Activated CD4-positive, alpha-beta memory T cell treated with anti-CD3 and anti-CD28 coated beads, Interleukin-2, amount 10 ng/mL, durations not matched to agents 7 days and 5 days (primary cell): ENCODE data around the gene LMBR1L. TPM values are rescaled to one million over a fixed set of nuclear protein-coding genes. Genes with fewer than 3 reads are reported as not detected.

Experiments used
- CTCF ChIA-PET: fragments of 350-600 bp; sonication (Branson Sonifier 250); formaldehyde crosslinking; loops from one replicate; lab custom pipeline; 2021; ENCODE audit warnings: antibody characterized with exemption, inconsistent platforms; lab: Charles Lee
- POLR2A ChIA-PET: fragments of 350-600 bp; sonication (Branson Sonifier 250); formaldehyde crosslinking; loops from one replicate; lab custom pipeline; 2021; ENCODE audit warnings: antibody characterized with exemption; lab: Charles Lee
- DNase-seq: peaks from one replicate; pipeline ENCODE4 v3.0.0-alpha.2; 2020
- H3K27ac Mint-ChIP-seq: one replicate; pipeline ENCODE4 v1.8.0; 2021; ENCODE audit warnings: mild to moderate bottlenecking, mixed read lengths
- H3K27me3 Mint-ChIP-seq: one replicate; pipeline ENCODE4 v1.8.0; 2021; ENCODE audit warnings: mixed read lengths
- H3K36me3 Mint-ChIP-seq: one replicate; pipeline ENCODE4 v1.8.0; 2021; ENCODE audit warnings: low read depth, mixed read lengths
- H3K4me1 Mint-ChIP-seq: one replicate; pipeline ENCODE4 v1.8.0; 2021; ENCODE audit warnings: mixed read lengths
- H3K4me3 Mint-ChIP-seq: one replicate; pipeline ENCODE4 v1.8.0; 2021; ENCODE audit warnings: mild to moderate bottlenecking, mixed read lengths
- H3K9me3 Mint-ChIP-seq: one replicate; pipeline ENCODE4 v1.8.0; 2021; ENCODE audit warnings: mixed read lengths
- total RNA-seq, 2 experiments: library from RNA; stranded (reverse); gene quantifications; one replicate each; pipeline ENCODE4 v1.2.3, GENCODE V29; 2021

LMBR1L gene
- total RNA-seq, 2 experiments from 2014 or later = 82.8 to 85.3 TPM

GRCh38 chr12:49059045-49059298 is 51.7 kb downstream of the LMBR1L start:
- peaks cover 56% of the 10 kb centered on the region for H3K4me1 Mint-ChIP-seq
- peak overlapping the region; percentile 95 for H3K4me3 Mint-ChIP-seq
- H3K36me3 Mint-ChIP-seq = peaks cover 41% of the 10 kb centered on the region
- no peak for DNase-seq
- H3K27ac Mint-ChIP-seq = peak overlapping the region; percentile 87
- POLR2A ChIA-PET = interaction anchor here (1.2 to 4.2 kb wide), 6 partner anchors 10 to 206 kb away, joined by 3 to 38 read pairs (median 10); partner anchors contain the start of genes PRKAG1, RHEBL1, TUBA1A and TUBA1B
- H3K27me3 Mint-ChIP-seq = no peaks in the 10 kb centered on the region
- CTCF ChIA-PET = interaction anchor here (0.6 to 2.8 kb wide), 10 partner anchors 11 to 287 kb away, joined by 3 to 10 read pairs (median 4); partner anchors contain the start of genes LMBR1L and RHEBL1
- H3K9me3 Mint-ChIP-seq = no peaks in the 10 kb centered on the region

GRCh38 chr12:49058366-49059044 is 52.1 kb downstream of the LMBR1L start:
- Mint-ChIP-seq H3K4me3 (peak overlapping the region; percentile 95), H3K9me3 (no peaks in the 10 kb centered on the region), H3K27me3 (no peaks in the 10 kb centered on the region), H3K4me1 (peaks cover 52% of the 10 kb centered on the region), H3K36me3 (peaks cover 43% of the 10 kb centered on the region), H3K27ac (peak overlapping the region; percentile 87)
- CTCF ChIA-PET = interaction anchor here (0.6 to 2.8 kb wide), 11 partner anchors 10 to 288 kb away, joined by 3 to 10 read pairs (median 4); partner anchors contain the start of genes LMBR1L and RHEBL1
- DNase-seq = no peak
- POLR2A ChIA-PET = interaction anchor here (0.8 to 4.2 kb wide), 9 partner anchors 8 to 207 kb away, joined by 3 to 38 read pairs (median 5); partner anchors contain the start of genes PRKAG1, RHEBL1, TUBA1A and TUBA1B

GRCh38 chr12:49057888-49058287 is 52.8 kb downstream of the LMBR1L start:
- H3K4me3 Mint-ChIP-seq = peak overlapping the region; percentile 95
- POLR2A ChIA-PET = interaction anchor here (0.8 to 4.2 kb wide), 10 partner anchors 9 to 208 kb away, joined by 3 to 38 read pairs (median 3); partner anchors contain the start of genes ARF3, PRKAG1, RHEBL1 and TUBA1B
- peaks cover 49% of the 10 kb centered on the region for H3K36me3 Mint-ChIP-seq
- peaks cover 52% of the 10 kb centered on the region for H3K4me1 Mint-ChIP-seq
- no peaks in the 10 kb centered on the region for H3K9me3 Mint-ChIP-seq
- H3K27me3 Mint-ChIP-seq = no peaks in the 10 kb centered on the region
- CTCF ChIA-PET = interaction anchor here (1.1 to 2.8 kb wide), 7 partner anchors 10 to 77 kb away, joined by 3 to 10 read pairs (median 4); partner anchors contain the start of gene RHEBL1
- no peak for DNase-seq
- H3K27ac Mint-ChIP-seq = peak overlapping the region; percentile 65

- CTCF ChIA-PET = interaction anchor here (0.6 to 1.1 kb wide), 5 partner anchors 12 to 38 kb away, joined by 3 to 5 read pairs (median 5); partner anchors contain the start of genes DHH and RHEBL1
- peak overlapping the region; percentile 95 for H3K4me3 Mint-ChIP-seq
- POLR2A ChIA-PET = interaction anchor here (0.6 to 2.3 kb wide), 6 partner anchors 14 to 311 kb away, joined by 3 to 9 read pairs (median 4); partner anchors contain the start of genes PRKAG1, RHEBL1, SPATS2 and TUBA1B
- peak; percentile 64 for DNase-seq
- H3K9me3 Mint-ChIP-seq = no peaks in the 10 kb centered on the region
- H3K27ac Mint-ChIP-seq = peak overlapping the region; percentile 54
- H3K27me3 Mint-ChIP-seq = no peaks in the 10 kb centered on the region
- H3K4me1 Mint-ChIP-seq = peaks cover 47% of the 10 kb centered on the region
- peaks cover 65% of the 10 kb centered on the region for H3K36me3 Mint-ChIP-seq
Observed at GRCh38 chr12:49055978-49056754, 54.5 kb downstream of the LMBR1L start.

DNA sequence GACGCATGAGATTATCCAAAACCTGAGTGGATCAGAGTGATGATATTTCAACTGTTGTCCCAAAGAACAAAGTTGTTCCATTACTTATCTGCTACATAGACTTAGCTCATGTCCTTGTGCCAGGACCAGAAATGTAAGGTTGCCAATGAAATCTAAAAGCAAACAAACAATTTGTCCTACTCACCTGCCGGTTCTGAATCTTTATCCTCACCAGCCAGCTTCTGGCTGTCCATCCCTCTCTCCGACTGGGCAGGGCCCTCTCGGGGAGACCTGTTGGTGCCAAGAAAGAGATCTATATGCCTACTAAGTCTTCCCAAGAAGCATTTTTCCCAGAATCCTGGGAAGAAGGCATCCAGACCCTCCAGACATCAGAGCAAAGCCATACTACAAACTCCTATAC is 55.6 kb downstream of the LMBR1L start:
- POLR2A ChIA-PET = interaction anchor here (1.3 to 2.3 kb wide), 2 partner anchors 15 to 76 kb away, joined by 4 to 9 read pairs; partner anchors contain the start of genes RHEBL1 and TUBA1B
- Mint-ChIP-seq H3K9me3 (no peaks in the 10 kb centered on the region), H3K27ac (no peak overlapping the region)

GRCh38 chr12:49054524-49054923 is 56.1 kb downstream of the LMBR1L start:
- POLR2A ChIA-PET = interaction anchor here (0.9 kb wide), 1 partner anchor 35 kb away, joined by 3 read pairs; no protein-coding TSS in a partner anchor
- peaks cover 77% of the 10 kb centered on the region for H3K36me3 Mint-ChIP-seq
- no peak for DNase-seq
- no peaks in the 10 kb centered on the region for H3K27me3 Mint-ChIP-seq
- H3K9me3 Mint-ChIP-seq = no peaks in the 10 kb centered on the region
- no peak overlapping the region for H3K4me3 Mint-ChIP-seq
- H3K27ac Mint-ChIP-seq = no peak overlapping the region
- peaks cover 45% of the 10 kb centered on the region for H3K4me1 Mint-ChIP-seq
- CTCF ChIA-PET = interaction anchor here (0.6 kb wide), 2 partner anchors 189 to 202 kb away, joined by 3 read pairs; no protein-coding TSS in a partner anchor

More for the DNA sequence above, 55.6 kb downstream of the LMBR1L start:
- Mint-ChIP-seq H3K4me1 (peaks cover 45% of the 10 kb centered on the region), H3K4me3 (no peak overlapping the region), H3K27me3 (no peaks in the 10 kb centered on the region), H3K36me3 (peaks cover 73% of the 10 kb centered on the region)
- CTCF ChIA-PET = interaction anchor here (0.6 kb wide), 1 partner anchor 202 kb away, joined by 3 read pairs; no protein-coding TSS in a partner anchor
- DNase-seq = no peak

GRCh38 chr12:49054096-49054495 is 56.6 kb downstream of the LMBR1L start:
- H3K4me3 Mint-ChIP-seq = no peak overlapping the region
- H3K27me3 Mint-ChIP-seq = no peaks in the 10 kb centered on the region
- no peak overlapping the region for H3K27ac Mint-ChIP-seq
- peaks cover 45% of the 10 kb centered on the region for H3K4me1 Mint-ChIP-seq
- peaks cover 77% of the 10 kb centered on the region for H3K36me3 Mint-ChIP-seq
- H3K9me3 Mint-ChIP-seq = no peaks in the 10 kb centered on the region
- CTCF ChIA-PET = interaction anchor here (0.9 kb wide), 1 partner anchor 10 kb away, joined by 4 read pairs; no protein-coding TSS in a partner anchor
- no peak for DNase-seq
- POLR2A ChIA-PET = interaction anchor here (0.9 kb wide), 1 partner anchor 34 kb away, joined by 3 read pairs; no protein-coding TSS in a partner anchor

DNA sequence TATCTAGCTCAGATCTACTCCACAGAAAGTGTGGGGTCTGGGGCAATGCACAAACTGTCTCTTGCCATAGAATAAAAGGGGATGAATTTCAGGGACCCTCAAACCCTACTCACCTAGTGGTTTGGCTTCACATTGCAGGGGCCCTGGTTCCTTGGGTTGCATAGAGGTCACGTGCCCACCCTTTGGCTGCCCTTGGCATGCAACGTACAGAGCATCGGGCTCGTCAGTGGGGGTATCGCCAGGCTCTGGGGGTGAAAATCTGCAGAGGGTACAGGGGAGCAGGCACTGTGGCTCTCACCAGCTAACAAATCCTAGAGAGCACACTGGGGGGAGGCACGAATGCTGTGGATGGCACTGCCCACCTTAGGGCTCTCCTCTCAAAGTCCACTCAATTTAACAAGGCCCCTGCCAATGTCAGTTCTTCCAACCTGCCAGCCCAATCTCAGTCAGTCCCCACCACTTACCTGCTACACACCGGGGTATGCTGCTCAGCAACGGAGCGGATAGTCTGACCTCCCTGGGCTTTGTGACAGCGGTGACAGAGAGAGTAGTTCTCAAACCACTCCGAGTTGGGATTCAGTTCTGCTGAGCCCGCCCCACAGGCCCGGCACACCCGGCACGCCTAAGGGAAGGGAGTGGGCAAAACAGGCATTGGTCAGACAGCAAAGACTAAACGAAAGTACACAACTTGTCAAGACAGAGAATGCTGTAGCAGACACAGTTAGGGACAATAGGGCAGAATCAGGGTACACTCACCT is 58.0 kb downstream of the LMBR1L start:
- H3K27me3 Mint-ChIP-seq = no peaks in the 10 kb centered on the region
- H3K36me3 Mint-ChIP-seq = peaks cover 85% of the 10 kb centered on the region
- DNase-seq = no peak
- H3K9me3 Mint-ChIP-seq = no peaks in the 10 kb centered on the region
- no peak overlapping the region for H3K27ac Mint-ChIP-seq
- CTCF ChIA-PET = interaction anchor here (0.6 kb wide), 1 partner anchor 46 kb away, joined by 3 read pairs; no protein-coding TSS in a partner anchor
- peaks cover 31% of the 10 kb centered on the region for H3K4me1 Mint-ChIP-seq
- no peak overlapping the region for H3K4me3 Mint-ChIP-seq
- POLR2A ChIA-PET = no interaction called here

- peaks cover 24% of the 10 kb centered on the region for H3K4me1 Mint-ChIP-seq
- no peak overlapping the region for H3K4me3 Mint-ChIP-seq
- H3K36me3 Mint-ChIP-seq = peaks cover 86% of the 10 kb centered on the region
- POLR2A ChIA-PET = no interaction called here
- DNase-seq = no peak
- CTCF ChIA-PET = interaction anchor here (0.6 kb wide), 1 partner anchor 47 kb away, joined by 3 read pairs; no protein-coding TSS in a partner anchor
- H3K27me3 Mint-ChIP-seq = no peaks in the 10 kb centered on the region
- H3K27ac Mint-ChIP-seq = no peak overlapping the region
- H3K9me3 Mint-ChIP-seq = no peaks in the 10 kb centered on the region
Observed at GRCh38 chr12:49051777-49052438, 58.7 kb downstream of the LMBR1L start.

- CTCF ChIA-PET = no interaction called here
- peaks cover 90% of the 10 kb centered on the region for H3K36me3 Mint-ChIP-seq
Observed at GRCh38 chr12:49051373-49051764, 59.3 kb downstream of the LMBR1L start.

DNA sequence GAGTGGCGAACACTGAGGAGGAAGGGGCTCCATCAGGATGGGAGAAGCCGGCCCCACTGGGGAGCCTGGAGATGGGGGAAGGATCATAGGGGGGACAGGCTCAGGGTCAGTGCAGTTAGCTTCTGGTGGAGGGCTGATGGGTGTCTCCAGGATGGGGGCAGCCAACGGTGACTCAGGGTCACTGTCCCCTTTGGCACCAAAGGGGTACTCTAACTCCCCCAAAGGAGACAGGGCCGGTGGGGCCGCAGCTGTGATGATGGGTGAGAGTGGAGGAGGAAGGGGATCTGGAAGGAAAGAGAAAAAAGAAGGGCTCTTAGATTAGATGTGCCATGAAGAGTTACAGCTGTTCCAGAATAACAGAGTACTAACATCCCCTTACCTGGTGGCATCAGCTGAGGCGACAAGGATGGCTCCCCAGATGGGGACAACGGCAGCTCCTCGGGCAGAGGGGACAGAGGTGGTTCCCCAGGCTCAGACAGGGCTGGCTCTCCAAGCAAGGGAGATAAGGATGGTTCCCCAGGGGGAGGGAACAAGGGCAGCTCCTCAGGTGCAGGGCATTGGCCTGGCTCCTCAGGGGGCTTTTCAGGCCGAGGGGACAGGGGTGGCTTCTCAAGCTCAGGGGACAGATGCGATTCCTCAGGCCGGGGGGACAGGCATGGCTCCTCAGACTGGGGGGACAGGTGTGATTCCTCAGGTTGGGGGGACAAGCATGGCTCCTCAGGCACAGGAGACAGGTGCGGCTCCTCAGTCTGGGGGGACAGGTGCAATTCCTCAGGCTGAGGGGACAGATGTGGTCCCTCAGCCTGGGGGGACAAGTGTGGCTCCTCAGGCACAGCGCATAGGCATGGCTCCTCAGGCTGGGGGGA is 59.9 kb downstream of the LMBR1L start:
- POLR2A ChIA-PET = no interaction called here
- Mint-ChIP-seq H3K9me3 (no peaks in the 10 kb centered on the region), H3K27me3 (no peaks in the 10 kb centered on the region), H3K4me1 (peaks cover 12% of the 10 kb centered on the region), H3K4me3 (no peak overlapping the region), H3K27ac (no peak overlapping the region), H3K36me3 (peaks cover 94% of the 10 kb centered on the region)
- CTCF ChIA-PET = no interaction called here
- no peak for DNase-seq

More at GRCh38 chr12:49051373-49051764, 59.3 kb downstream of the LMBR1L start:
- Mint-ChIP-seq H3K9me3 (no peaks in the 10 kb centered on the region), H3K27ac (no peak overlapping the region), H3K27me3 (no peaks in the 10 kb centered on the region), H3K4me3 (no peak overlapping the region), H3K4me1 (peaks cover 18% of the 10 kb centered on the region)
- DNase-seq = no peak
- POLR2A ChIA-PET = no interaction called here
